22Rv1 (cell line): ENCODE measurements around the gene OR10P1.

ENCODE experiments used
- CTCF ChIP-seq: fragments of 450-650 bp; IDR thresholded peaks from 2 replicates; pipeline ENCODE4 v1.5.1; 2017; ENCODE audit warnings: mild to moderate bottlenecking
- ZFX ChIP-seq: fragments of 450-650 bp; IDR thresholded peaks from 2 replicates; pipeline ENCODE4 v1.6.1; 2017; ENCODE audit warnings: antibody characterized with exemption, borderline replicate concordance

GRCh38 chr12:55663391-55663790 is 26.7 kb downstream of the OR10P1 start:
- TF ChIP-seq CTCF = no peak
- no peak for TF ChIP-seq ZFX
